NCI-H1436 (cell line): Measurements from ENCODE around the gene KCNV2.

Experiments used
- DNase-seq: peaks from one replicate; lab custom pipeline; 2025; lab: John Stamatoyannopoulos, UW

Gene KCNV2

DNA sequence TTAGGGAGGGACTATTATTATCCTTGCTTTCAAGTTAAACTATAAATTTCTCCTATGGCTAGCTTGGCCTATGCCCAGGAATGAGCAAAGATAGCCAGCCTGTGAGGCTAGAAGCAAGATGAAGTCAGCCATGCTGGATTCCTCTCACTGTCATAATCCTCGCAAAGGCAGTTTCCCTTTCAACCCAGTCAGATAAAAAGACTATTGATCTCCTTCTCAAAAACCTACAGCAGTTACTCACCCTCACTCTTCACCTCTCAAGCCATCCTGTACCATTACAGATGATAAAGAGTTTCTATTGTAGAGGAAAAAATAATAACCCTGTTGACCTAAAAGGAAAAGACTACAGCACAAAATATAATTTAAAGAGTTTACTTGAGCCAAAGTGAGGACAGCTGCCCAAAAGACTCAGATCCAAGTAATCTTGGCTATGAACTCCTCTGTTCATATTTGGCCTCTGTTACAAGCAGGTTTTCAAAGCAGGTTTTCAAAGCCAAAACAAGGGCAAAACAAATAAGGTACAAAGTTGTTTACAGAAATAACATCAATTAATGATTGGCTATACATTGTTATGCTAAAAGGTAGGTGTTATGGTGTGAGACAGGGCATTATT, 41.7 kb downstream of the KCNV2 start:
- DNase-seq, result no peak

DNA sequence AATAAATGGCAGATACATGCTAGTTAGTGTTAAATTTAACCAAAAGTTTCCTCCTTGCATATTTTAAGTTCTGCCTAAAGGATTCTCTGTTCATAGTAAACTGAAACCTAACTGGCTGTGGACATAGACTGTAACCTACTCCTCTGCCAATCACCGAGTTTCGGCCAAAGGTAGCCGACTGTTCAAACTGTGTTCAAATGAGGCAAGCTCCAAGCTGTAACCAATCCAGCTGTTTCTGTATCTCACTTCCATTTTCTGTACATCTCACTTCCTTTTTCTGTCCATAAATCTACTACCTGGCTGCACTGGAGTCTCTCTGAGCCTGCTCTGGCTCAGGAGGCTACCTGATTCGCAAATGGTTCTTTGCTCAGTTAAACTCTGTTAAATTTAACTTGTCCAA, 44.1 kb downstream of the KCNV2 start:
- DNase-seq, result no peak

DNA sequence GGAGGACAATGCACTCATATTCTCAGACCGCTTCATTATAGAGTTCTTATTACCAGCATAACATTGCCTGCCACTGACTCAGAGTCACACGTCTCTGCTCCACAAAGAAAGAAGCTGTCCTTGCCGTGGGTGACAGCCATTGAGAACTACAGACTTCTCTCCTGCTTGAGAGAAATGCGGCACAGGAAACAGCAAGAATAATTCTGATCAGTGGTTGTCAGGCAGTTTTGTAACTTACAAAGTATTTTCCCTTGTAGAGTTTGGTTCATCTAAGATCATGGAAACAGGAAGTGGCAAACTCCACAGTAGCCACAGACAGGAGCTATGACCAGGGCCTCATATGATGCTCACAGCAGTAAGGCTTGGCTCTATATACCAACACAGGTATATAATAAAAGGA, 47.0 kb downstream of the KCNV2 start:
- no peak for DNase-seq

DNA sequence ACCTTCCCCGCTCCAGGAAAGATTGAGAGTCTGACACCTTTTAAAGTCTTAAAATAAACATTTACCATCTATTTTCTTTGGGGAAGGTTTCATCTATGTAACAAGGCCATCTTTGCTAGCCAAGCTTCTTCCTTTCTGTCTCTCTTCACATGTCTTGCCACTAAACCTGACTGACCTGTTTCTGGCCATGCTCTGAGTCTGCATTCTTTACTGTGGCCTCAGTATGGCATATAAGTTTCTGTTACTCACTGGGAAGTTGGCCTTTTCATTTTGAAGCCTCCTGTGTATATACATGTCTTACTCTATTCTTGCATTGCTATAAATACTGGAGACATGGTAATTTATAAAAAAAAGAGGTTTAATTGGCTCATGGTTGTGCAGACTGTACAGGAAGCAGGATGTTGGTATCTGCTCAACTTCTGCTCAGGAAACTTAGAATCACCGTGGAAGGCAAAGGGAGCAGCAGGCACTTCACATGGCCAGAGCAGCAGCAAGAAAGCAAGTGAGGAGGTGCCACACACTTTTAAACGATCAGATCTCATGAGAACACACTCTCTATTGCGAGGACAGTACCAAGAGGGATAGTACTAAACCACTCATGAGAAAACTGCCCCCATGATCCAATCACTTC, 48.1 kb downstream of the KCNV2 start:
- no peak for DNase-seq

DNA sequence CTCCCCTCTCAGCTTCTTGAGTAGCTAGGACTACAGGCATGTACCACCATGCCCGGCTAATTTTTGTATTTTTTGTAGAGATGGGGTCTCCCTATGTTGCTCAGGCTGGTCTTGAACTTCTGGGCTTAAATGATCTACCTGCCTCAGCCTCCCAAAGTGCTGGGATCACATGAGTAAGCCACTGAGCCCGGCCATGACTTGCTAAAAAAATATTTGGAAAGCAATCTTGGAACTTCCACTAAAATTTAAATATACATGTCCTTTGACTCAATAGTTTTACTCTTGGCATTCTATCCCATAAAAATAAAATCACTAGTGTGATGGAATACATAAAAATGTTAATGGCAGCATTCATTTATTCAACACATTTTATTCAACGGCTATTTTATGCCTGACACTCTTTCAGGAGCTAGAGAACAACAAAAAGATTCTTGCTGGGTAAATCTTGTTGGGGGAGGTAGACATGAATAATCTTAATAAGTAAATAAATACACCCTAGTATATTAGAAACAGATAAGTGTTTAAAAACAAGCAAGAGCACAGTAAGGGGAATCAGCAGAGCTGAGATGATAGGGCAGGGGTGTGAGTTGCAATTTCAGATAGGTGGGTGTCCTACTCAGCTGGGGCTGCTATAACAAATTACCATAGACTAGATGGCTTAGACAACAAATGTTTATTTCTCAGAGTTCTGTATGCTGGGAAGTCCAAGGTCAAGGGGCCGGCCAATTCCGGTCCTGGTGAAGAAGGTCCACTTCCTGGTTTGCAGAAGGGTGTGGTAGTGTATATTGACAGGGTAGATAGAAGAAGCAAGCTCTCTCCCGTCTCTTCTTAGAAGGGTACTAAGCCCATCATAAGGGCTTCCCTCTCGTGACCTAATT, 50.7 kb downstream of the KCNV2 start:
- no peak for DNase-seq

DNA sequence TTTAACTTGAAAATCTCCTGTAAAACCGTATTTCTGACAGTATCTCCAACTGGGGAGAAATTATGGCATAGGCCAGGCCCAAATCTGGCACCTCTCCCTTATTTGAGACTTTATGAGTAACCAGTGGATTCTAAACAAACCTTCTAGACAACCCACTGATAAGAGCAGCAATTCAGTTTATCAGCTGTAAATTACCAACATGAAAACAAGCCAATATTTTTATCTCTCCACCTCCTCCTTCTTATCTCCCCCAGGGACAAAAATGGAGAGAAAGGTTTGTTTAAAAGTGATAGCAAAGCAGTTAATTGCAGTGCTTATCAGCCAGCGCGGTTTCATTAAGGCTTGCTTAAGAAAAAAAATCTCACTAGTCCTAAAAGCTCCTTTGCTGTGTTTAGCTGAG, 53.8 kb downstream of the KCNV2 start:
- DNase-seq, result no peak

DNA sequence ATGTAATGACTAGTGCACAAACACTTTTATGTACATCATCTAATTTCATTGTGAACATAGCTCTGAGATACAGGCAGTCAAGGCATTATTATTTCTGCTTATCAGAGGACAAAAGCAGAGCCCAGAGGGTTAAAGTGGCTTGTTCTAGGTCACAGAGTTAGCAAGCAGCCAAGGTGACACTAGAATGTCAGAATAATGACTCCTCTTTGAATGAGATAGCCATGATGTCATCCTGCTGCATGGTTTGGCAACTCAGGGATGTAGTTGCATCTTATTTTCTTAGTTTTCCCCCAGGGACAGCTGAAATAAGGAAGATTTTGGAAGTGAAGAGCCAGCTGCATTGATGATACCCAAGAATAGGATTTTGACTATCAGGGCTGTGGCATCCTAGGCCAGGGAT, 54.4 kb downstream of the KCNV2 start:
- DNase-seq, result no peak

DNA sequence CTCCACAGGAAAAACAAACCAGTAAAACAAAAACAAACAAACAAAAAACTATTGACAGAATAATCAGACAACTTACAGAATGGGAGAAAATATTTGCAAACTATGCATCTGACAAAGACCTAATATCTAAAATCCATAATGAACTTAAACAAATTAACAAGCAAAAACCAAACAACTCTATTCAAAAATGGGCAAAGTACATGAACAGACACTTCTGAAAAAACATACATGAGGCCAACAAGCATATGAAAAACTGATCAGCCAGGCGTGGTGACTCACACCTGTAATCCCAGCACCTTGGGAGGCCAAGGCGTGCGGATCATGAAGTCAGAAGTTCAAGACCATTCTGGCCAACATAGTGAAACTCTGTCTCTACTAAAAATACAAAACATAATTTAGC, 60.1 kb downstream of the KCNV2 start:
- DNase-seq, result no peak

DNA sequence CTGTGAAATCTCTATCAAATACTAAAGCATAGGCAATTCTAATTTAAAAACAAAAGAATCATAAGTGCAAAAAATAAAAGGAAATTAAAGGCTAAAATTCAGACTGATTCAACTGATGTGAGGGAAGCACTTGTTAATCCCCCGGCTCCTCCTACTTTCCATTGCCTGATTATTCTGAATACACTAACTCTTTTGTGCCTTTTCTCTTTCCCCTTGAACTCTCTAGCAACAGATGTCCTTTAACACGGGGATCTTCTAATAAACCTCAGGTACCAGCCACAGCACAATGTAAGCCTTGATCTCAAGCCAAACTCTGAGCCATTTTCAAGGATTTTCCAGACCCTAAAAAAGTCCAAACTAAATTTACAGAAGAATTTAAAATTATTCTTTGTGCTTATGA, 61.5 kb downstream of the KCNV2 start:
- DNase-seq, result no peak
